Endothelial cell (in vitro differentiated cells): Measurements from ENCODE around the gene ATAD3B. TPM values are rescaled to one million over a fixed set of nuclear protein-coding genes. Genes with fewer than 3 reads are reported as not detected.
A peak's percentile ranks its signal among the peaks of the same experiment; 100 is the strongest.

Experiments
- DNase-seq: peaks from one replicate; pipeline ENCODE4 v3.0.0; 2021; ENCODE audit warnings: low spot score
- H3K27ac Mint-ChIP-seq: one replicate; pipeline ENCODE4 v1.8.0; 2021; ENCODE audit warnings: mixed read lengths, inconsistent platforms; ENCODE audit not compliant: unreplicated experiment
- H3K27me3 Mint-ChIP-seq: one replicate; pipeline ENCODE4 v1.8.0; 2021; ENCODE audit warnings: mild to moderate bottlenecking, moderate library complexity, mixed read lengths, inconsistent platforms; ENCODE audit not compliant: unreplicated experiment
- H3K36me3 Mint-ChIP-seq: one replicate; pipeline ENCODE4 v1.8.0; 2021; ENCODE audit warnings: mild to moderate bottlenecking, low read depth, mixed read lengths, inconsistent platforms; ENCODE audit not compliant: unreplicated experiment
- H3K4me1 Mint-ChIP-seq: one replicate; pipeline ENCODE4 v1.8.0; 2021; ENCODE audit warnings: mild to moderate bottlenecking, mixed read lengths, inconsistent platforms; ENCODE audit not compliant: unreplicated experiment
- H3K4me3 Mint-ChIP-seq: one replicate; pipeline ENCODE4 v1.8.0; 2021; ENCODE audit warnings: mild to moderate bottlenecking, mixed read lengths, inconsistent platforms; ENCODE audit not compliant: unreplicated experiment
- H3K9me3 Mint-ChIP-seq: one replicate; pipeline ENCODE4 v1.8.0; 2021; ENCODE audit warnings: mixed read lengths, inconsistent platforms; ENCODE audit not compliant: unreplicated experiment
- CTCF ChIP-seq: fragments of 200-600 bp; sonication (generic); IDR thresholded peaks from one replicate; pipeline ENCODE4 v1.5.0; 2021; ENCODE audit warnings: antibody characterized with exemption; ENCODE audit not compliant: unreplicated experiment
- total RNA-seq: library from RNA; stranded (reverse); fragmentation: NEBNext Ultra II Directional; extraction: Animal tissue kit (Norgen Biotek cat#: 25700); gene quantifications from one replicate; pipeline ENCODE4 v1.2.1, GENCODE V29; 2021; ENCODE audit not compliant: unreplicated experiment

ATAD3B gene
- total RNA-seq, 1 donor from 2014 or later, result 27.2 TPM

DNA sequence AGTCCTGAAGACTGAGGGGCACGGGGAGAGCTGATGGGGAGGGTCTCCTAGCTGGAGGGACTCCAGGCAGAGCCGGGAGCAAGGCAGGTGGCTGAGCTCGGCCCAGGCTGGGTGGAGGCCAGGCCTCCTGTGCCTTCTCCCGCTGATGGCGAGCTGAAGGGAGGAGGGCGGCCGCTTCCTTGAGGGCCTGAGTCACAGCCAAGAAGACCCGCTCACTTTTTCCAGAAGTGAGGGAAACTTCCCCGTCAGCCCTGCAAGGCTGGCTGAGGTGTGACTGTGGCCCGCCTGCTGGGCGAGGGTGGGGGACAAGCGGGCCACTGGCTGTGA is 37.8 kb upstream of the ATAD3B start:
- Mint-ChIP-seq H3K27me3 (peaks cover 8% of the 10 kb centered on the region), H3K4me1 (peaks cover 22% of the 10 kb centered on the region), H3K36me3 (no peaks in the 10 kb centered on the region), H3K4me3 (no peak overlapping the region), H3K9me3 (no peaks in the 10 kb centered on the region), H3K27ac (peak overlapping the region; percentile 74)
- DNase-seq, result no peak
- no peak for TF ChIP-seq CTCF

DNA sequence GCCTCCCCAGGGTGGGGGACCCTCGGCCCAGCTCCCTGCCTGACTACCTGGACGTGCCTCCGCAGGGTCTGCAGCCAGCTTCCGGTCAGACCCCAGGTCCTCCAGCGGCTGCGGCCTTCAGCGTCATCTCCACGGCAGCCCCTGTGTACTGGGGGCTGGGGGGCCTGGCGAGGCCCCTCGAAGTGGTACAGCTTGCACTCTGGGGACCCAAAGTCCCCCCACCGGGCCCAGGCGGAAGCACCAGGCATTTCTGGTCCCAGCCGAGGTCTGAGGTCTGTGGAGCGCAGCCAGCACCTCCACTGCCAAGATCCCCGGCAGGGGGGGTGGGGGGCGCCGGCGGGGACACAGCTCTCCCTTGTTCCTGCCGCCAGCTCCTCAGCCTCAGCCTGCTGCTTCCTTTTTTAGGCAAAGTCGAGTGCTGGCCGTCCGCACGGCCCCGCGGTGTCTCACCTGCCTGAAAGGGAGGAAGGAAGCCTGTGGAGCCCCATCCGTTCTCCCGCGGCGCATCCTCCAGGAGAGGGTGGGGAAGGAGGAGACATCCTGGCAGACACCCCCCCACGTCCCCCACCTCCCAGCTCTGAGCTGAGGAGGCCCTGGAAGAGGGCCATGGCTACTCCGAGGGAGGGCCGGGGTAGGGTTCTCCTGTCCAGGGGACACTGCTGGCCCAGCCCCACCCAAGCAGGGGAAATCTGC is 37.3 kb upstream of the ATAD3B start:
- DNase-seq, result peak; percentile 56
- Mint-ChIP-seq H3K9me3 (no peaks in the 10 kb centered on the region), H3K4me1 (peaks cover 22% of the 10 kb centered on the region), H3K4me3 (no peak overlapping the region), H3K27me3 (peaks cover 8% of the 10 kb centered on the region), H3K27ac (no peak overlapping the region), H3K36me3 (no peaks in the 10 kb centered on the region)
- TF ChIP-seq CTCF, result no peak

DNA sequence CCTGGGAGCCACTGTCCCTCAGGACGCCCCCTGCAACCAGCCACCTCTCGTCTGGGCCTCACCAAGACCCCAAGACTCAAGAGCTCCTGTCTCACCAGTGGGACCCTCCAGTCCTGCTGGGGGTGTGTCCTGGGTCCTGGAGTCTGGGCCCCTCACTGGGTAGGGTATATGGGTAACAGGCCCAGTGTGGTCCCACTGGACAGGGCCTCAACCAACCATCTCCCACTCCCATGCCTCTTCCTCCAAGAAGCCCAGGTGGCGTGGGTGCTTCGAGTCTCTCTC is 36.8 kb upstream of the ATAD3B start:
- H3K4me1 Mint-ChIP-seq, result peaks cover 18% of the 10 kb centered on the region
- H3K4me3 Mint-ChIP-seq, result peak overlapping the region; percentile 82
- no peak for TF ChIP-seq CTCF
- H3K27ac Mint-ChIP-seq, result peak overlapping the region; percentile 52
- no peaks in the 10 kb centered on the region for H3K36me3 Mint-ChIP-seq
- DNase-seq, result no peak
- peaks cover 6% of the 10 kb centered on the region for H3K27me3 Mint-ChIP-seq
- no peaks in the 10 kb centered on the region for H3K9me3 Mint-ChIP-seq

GRCh38 chr1:1435106-1435903 is 36.3 kb upstream of the ATAD3B start, which contains the start of gene VWA1:
VWA1 (plus strand) TSS chr1:1435690; CDS start chr1:1435749, 59 bp downstream.
- TF ChIP-seq CTCF, result no peak
- H3K9me3 Mint-ChIP-seq, result no peaks in the 10 kb centered on the region
- DNase-seq, result peak; percentile 75
- H3K4me1 Mint-ChIP-seq, result peaks cover 13% of the 10 kb centered on the region
- peak within 1 kb of the TSS; percentile 88 for H3K4me3 Mint-ChIP-seq
- H3K27ac Mint-ChIP-seq, result peak within 1 kb of the TSS; percentile 52
- H3K36me3 Mint-ChIP-seq, result no peaks in the 10 kb centered on the region
- peaks cover 2% of the 10 kb centered on the region for H3K27me3 Mint-ChIP-seq
